ENCODE data around the gene PRCC. TPM values are rescaled to one million over a fixed set of nuclear protein-coding genes. Genes with fewer than 3 reads are reported as not detected.

The PRCC gene
- total and polyA plus RNA-seq, 9 donors = 24.7 to 72.5 (median 50.9) TPM

- peak in 1 of 5 donors; percentile 41 for DNase-seq
- Histone ChIP-seq H3K4me1 (ENCODE audit: insufficient read depth) (peaks cover 26% of the 10 kb centered on the region), H3K36me3 (no peaks in the 10 kb centered on the region), H3K27ac (peak overlapping the region; percentile 93 to 96), H3K27me3 (no peaks in the 10 kb centered on the region), H3K9me3 (no peaks in the 10 kb centered on the region), H3K4me3 (peak overlapping the region; percentile 66)
- intact Hi-C loops (cut with DNase I) = no loop called here
- WGBS, 3 donors = 20 to 32% (median 27%) methylated on average over 8 of the region's 8 CpGs
- no peak for TF ChIP-seq POLR2A (IDR thresholded peaks at IDR 0.05)
- no peak for TF ChIP-seq EP300 (IDR thresholded peaks at IDR 0.05)
- TF ChIP-seq, protein P1, sequence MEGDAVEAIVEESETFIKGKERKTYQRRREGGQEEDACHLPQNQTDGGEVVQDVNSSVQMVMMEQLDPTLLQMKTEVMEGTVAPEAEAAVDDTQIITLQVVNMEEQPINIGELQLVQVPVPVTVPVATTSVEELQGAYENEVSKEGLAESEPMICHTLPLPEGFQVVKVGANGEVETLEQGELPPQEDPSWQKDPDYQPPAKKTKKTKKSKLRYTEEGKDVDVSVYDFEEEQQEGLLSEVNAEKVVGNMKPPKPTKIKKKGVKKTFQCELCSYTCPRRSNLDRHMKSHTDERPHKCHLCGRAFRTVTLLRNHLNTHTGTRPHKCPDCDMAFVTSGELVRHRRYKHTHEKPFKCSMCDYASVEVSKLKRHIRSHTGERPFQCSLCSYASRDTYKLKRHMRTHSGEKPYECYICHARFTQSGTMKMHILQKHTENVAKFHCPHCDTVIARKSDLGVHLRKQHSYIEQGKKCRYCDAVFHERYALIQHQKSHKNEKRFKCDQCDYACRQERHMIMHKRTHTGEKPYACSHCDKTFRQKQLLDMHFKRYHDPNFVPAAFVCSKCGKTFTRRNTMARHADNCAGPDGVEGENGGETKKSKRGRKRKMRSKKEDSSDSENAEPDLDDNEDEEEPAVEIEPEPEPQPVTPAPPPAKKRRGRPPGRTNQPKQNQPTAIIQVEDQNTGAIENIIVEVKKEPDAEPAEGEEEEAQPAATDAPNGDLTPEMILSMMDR (IDR thresholded peaks at IDR 0.05) = no peak
These were observed 17.8 kb upstream of the PRCC start for GRCh38 chr1:156749419-156750118.

- peak overlapping the region; percentile 66 for H3K4me3 ChIP-seq
- intact Hi-C loops (cut with DNase I) = no loop called here
- no peaks in the 10 kb centered on the region for H3K27me3 ChIP-seq
- no peaks in the 10 kb centered on the region for H3K9me3 ChIP-seq
- H3K4me1 ChIP-seq (ENCODE audit: insufficient read depth) = peaks cover 26% of the 10 kb centered on the region
- 0 to 1% (median 0%) methylated on average over 5 of the region's 5 CpGs for WGBS, 3 donors
- H3K36me3 ChIP-seq = no peaks in the 10 kb centered on the region
- TF ChIP-seq POLR2A (IDR thresholded peaks at IDR 0.05) (no peak), EP300 (IDR thresholded peaks at IDR 0.05) (no peak)
- TF ChIP-seq, protein P1 (IDR thresholded peaks at IDR 0.05) = no peak
- DNase-seq = peak in 4 of 5 donors; percentile 59 to 70 (median 64)
- H3K27ac ChIP-seq = peak overlapping the region; percentile 93 to 96
These were observed 17.1 kb upstream of the PRCC start for GRCh38 chr1:156750191-156750672.

DNA sequence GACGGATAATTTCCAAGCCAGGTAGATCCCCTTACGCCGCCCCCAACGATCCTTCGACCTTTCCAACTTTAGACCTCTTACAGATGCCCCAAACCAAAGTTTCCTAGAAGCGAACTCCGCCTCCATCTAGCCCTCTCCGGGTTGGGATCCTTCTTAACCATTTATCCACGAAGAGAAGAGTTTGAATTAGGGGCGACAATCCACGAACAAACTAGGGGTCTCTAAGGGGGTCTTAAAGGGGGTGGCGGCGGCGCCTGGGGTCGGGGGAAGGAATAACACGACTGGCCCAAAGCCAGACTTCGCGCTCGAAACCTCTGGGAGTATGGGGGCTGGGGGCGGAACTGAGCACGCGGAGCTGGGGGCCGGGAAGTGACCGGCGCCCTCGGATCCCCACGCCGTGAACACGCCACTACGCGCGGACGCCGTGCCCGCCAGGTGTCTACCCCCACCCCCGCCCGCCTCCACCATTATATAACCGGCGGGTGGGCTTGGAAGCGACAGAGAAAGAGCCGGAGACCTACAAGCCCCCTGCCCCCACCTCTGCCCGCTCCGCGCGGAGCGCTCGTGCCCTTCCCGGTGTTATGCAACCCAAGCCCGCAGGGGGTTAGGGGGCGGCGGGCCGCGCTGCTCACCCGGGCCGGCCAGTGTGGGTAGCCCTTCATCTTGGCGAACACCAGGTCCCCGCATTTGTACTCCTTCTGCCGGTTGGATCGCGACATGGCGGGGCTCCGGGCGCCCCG, 16.5 kb upstream of the PRCC start:
- TF ChIP-seq, protein P1 (IDR thresholded peaks at IDR 0.05) = peak in 2 of 3 donors; percentile 38 to 45
- TF ChIP-seq EP300 (IDR thresholded peaks at IDR 0.05) (no peak), POLR2A (IDR thresholded peaks at IDR 0.05) (peak; percentile 19)
- no peaks in the 10 kb centered on the region for H3K9me3 ChIP-seq
- H3K4me1 ChIP-seq (ENCODE audit: insufficient read depth) = peaks cover 26% of the 10 kb centered on the region
- peak overlapping the region; percentile 93 to 96 for H3K27ac ChIP-seq
- intact Hi-C loops (cut with DNase I) = no loop called here
- no peaks in the 10 kb centered on the region for H3K27me3 ChIP-seq
- DNase-seq = peak; percentile 71 to 81 (median 79)
- WGBS, 3 donors = 0 to 1% (median 0%) methylated on average over 55 to 64 of the region's 64 CpGs
- H3K36me3 ChIP-seq = no peaks in the 10 kb centered on the region
- peak overlapping the region; percentile 66 for H3K4me3 ChIP-seq

DNA sequence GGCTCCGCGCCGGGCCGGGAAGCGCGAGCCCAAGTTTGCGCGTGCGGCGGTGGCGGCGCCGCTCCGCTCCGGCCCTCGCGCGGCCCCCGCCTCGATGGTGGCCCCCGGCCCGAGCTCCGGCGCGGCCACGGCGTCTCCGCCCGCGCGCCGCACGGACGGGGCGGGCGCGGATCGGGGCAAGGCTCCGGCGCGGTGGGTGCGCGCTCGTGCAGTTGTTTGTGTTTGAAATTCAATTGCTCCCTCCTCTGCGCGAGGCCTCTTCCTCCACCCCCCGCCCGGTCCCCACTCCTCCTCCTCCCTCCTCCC, 15.9 kb upstream of the PRCC start, which contains the start of gene HDGF:
Gene HDGF, minus strand, starts transcription at position 225 of the 306 bp plus-strand sequence. CDS start 246 bp downstream, outside the sequence.
- peak within 1 kb of the TSS; percentile 66 for H3K4me3 ChIP-seq
- H3K9me3 ChIP-seq = no peaks in the 10 kb centered on the region
- TF ChIP-seq EP300 (IDR thresholded peaks at IDR 0.05) (no peak), POLR2A (IDR thresholded peaks at IDR 0.05) (peak; percentile 6)
- TF ChIP-seq, protein P1 (IDR thresholded peaks at IDR 0.05) = no peak
- peak within 1 kb of the TSS; percentile 93 to 96 for H3K27ac ChIP-seq
- 0 to 1% (median 0%) methylated on average over 28 to 48 of the region's 48 CpGs for WGBS, 3 donors
- H3K27me3 ChIP-seq = no peaks in the 10 kb centered on the region
- H3K4me1 ChIP-seq (ENCODE audit: insufficient read depth) = peaks cover 23% of the 10 kb centered on the region
- intact Hi-C loops (cut with DNase I) = no loop called here
- no peaks in the 10 kb centered on the region for H3K36me3 ChIP-seq
- DNase-seq = no peak
